NCI-H446 treated with DMSO at 0.1 percent for 48 hours (cell line): ENCODE results near the gene HNRNPU.

Source experiments
- DNase-seq: peaks from one replicate; lab custom pipeline; 2025; lab: John Stamatoyannopoulos, UW

The HNRNPU gene

GRCh38 chr1:244864253-244865027 lies at the start of gene HNRNPU:
Gene HNRNPU, minus strand, starts transcription at chr1:244864543. Its CDS starts 236 bp downstream, at chr1:244864307.
- DNase-seq, result peak; percentile 95

GRCh38 chr1:244913806-244914205 lies 49.5 kb upstream of the HNRNPU start:
- DNase-seq, result no peak

GRCh38 chr1:244904119-244904518 lies 39.8 kb upstream of the HNRNPU start:
- DNase-seq, result no peak

- no peak for DNase-seq
Observed at GRCh38 chr1:244901400-244902015, 37.2 kb upstream of the HNRNPU start.

GRCh38 chr1:244897476-244898254 lies 33.3 kb upstream of the HNRNPU start:
- no peak for DNase-seq

GRCh38 chr1:244896550-244896949 lies 32.2 kb upstream of the HNRNPU start:
- no peak for DNase-seq

- DNase-seq, result no peak
Observed at GRCh38 chr1:244893836-244894235, 29.5 kb upstream of the HNRNPU start.

- DNase-seq, result no peak
Observed at GRCh38 chr1:244887281-244887680, 22.9 kb upstream of the HNRNPU start.

GRCh38 chr1:244881552-244882280 lies 17.4 kb upstream of the HNRNPU start:
- DNase-seq, result no peak

- DNase-seq, result no peak
Observed at GRCh38 chr1:244878681-244879080, 14.3 kb upstream of the HNRNPU start.

GRCh38 chr1:244876228-244876910 lies 12.0 kb upstream of the HNRNPU start:
- DNase-seq, result no peak

- no peak for DNase-seq
Observed at GRCh38 chr1:244874974-244875579, 10.7 kb upstream of the HNRNPU start.

- no peak for DNase-seq
Observed at GRCh38 chr1:244869950-244870349, 5.6 kb upstream of the HNRNPU start.

GRCh38 chr1:244869364-244869827 lies 5.1 kb upstream of the HNRNPU start:
- no peak for DNase-seq

GRCh38 chr1:244868484-244869363 lies 4.4 kb upstream of the HNRNPU start:
- DNase-seq, result no peak

GRCh38 chr1:244866355-244866754 lies 2.0 kb upstream of the HNRNPU start:
- DNase-seq, result no peak

- DNase-seq, result no peak
Observed at GRCh38 chr1:244865820-244866219, 1.5 kb upstream of the HNRNPU start.

GRCh38 chr1:244865028-244865371 lies 657 bp upstream of the HNRNPU start:
- DNase-seq, result no peak

- no peak for DNase-seq
Observed at GRCh38 chr1:244863491-244864252, 671 bp downstream of the HNRNPU start.
